Upper lobe of left lung (tissue), 4 donors: ENCODE data around the gene PRKAR1A.

Experiments
- CTCF ChIP-seq, 6 experiments: fragments of 450-650 bp in 4 of 6; fragments of 200-600 bp in 2 of 6; sonication (generic) in 2 of 6; IDR thresholded peaks; one replicate each; pipeline ENCODE4 v1.5.1; 2016 to 2019; ENCODE audit warnings: antibody characterized with exemption in 6 of 6
- EP300 ChIP-seq, 4 donors: sonication (generic); formaldehyde crosslinking; IDR thresholded peaks; one replicate each; pipeline ENCODE4 v1.5.1; 2017; ENCODE audit warnings: antibody characterized with exemption in 4 of 4, control low read depth in 2 of 4

DNA sequence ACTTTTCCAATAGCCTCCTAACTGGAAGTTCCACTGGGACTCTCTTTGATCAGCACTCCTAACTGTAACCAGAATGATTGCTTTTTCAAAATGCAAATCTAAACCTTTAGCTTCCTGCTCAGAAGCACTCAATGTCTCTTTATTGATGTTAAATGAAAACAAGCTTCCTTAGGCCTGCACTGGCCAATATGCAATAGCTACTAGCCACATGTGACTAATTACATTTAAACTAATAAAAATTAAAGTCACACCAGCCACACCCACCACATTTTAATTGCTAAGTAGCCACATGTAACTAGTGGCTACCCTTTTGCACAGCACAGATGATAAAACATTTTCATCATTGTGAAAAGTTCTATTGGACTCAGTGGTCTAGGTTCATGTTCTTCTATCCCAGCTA is 57.1 kb downstream of the PRKAR1A start:
- TF ChIP-seq EP300 (IDR thresholded peaks at IDR 0.05) (no peak), CTCF (IDR thresholded peaks at IDR 0.05) (no peak)
